ENCODE data around the gene WDR27.
"Not testable (repeated sequence)": the region's sequence is repeated elsewhere in the genome, so short reads cannot be mapped to it uniquely, and the experiment has no call there.

The WDR27 gene

GRCh38 chr6:169511785-169512184 lies 190.0 kb downstream of the WDR27 start:
- DNase-seq: not testable (repeated sequence)

GRCh38 chr6:169510871-169511270 lies 191.0 kb downstream of the WDR27 start:
- no peak for DNase-seq

- no peak for DNase-seq
Measured at GRCh38 chr6:169508452-169508851, 193.4 kb downstream of the WDR27 start.

- no peak for DNase-seq
Measured at GRCh38 chr6:169503422-169504152, 198.2 kb downstream of the WDR27 start.

GRCh38 chr6:169502445-169502844 lies 199.4 kb downstream of the WDR27 start:
- no peak for DNase-seq

- DNase-seq: no peak
Measured at GRCh38 chr6:169501777-169502313, 200.0 kb downstream of the WDR27 start.

GRCh38 chr6:169501128-169501527 lies 200.7 kb downstream of the WDR27 start:
- DNase-seq: no peak

GRCh38 chr6:169500688-169501087 lies 201.1 kb downstream of the WDR27 start:
- no peak for DNase-seq

GRCh38 chr6:169499848-169500247 lies 202.0 kb downstream of the WDR27 start:
- no peak for DNase-seq

GRCh38 chr6:169498916-169499513 lies 202.8 kb downstream of the WDR27 start:
- no peak for DNase-seq

- no peak for DNase-seq
Measured at GRCh38 chr6:169495601-169496000, 206.2 kb downstream of the WDR27 start.

GRCh38 chr6:169494038-169494437 lies 207.8 kb downstream of the WDR27 start:
- no peak for DNase-seq

- no peak for DNase-seq
Measured at GRCh38 chr6:169491482-169491881, 210.3 kb downstream of the WDR27 start.

- DNase-seq: no peak
Measured at GRCh38 chr6:169490830-169491229, 211.0 kb downstream of the WDR27 start.

- DNase-seq: no peak
Measured at GRCh38 chr6:169490246-169490641, 211.6 kb downstream of the WDR27 start.

GRCh38 chr6:169489563-169490245 lies 212.1 kb downstream of the WDR27 start:
- no peak for DNase-seq

- DNase-seq: no peak
Measured at GRCh38 chr6:169487579-169488436, 214.0 kb downstream of the WDR27 start.

GRCh38 chr6:169479783-169480495 lies 221.9 kb downstream of the WDR27 start:
- no peak for DNase-seq

GRCh38 chr6:169474362-169474761 lies 227.5 kb downstream of the WDR27 start:
- DNase-seq: no peak

- DNase-seq: no peak
Measured at GRCh38 chr6:169473663-169474062, 228.2 kb downstream of the WDR27 start.

GRCh38 chr6:169472786-169473416 lies 228.9 kb downstream of the WDR27 start:
- no peak for DNase-seq

GRCh38 chr6:169470790-169471189 lies 231.0 kb downstream of the WDR27 start:
- DNase-seq: no peak

Data from activated CD4-positive, alpha-beta T cell treated with anti-CD3 and anti-CD28 coated beads for 48 hours (primary cell).